Neural cell (in vitro differentiated cells): ENCODE data around the gene TEK. TPM values are rescaled to one million over a fixed set of nuclear protein-coding genes. Genes with fewer than 3 reads are reported as not detected.

Experiments used
- H2AFZ ChIP-seq: fragments of 200-600, 300-800 bp; sonication (generic), shearing (Covaris generic); 2 replicates; pipeline ENCODE4 v1.6.0; 2014; ENCODE audit warnings: low read depth, mild to moderate bottlenecking, antibody characterized with exemption, low read length, moderate library complexity
- H3F3A ChIP-seq: fragments of 200-600 bp; shearing (Covaris generic); 2 replicates; pipeline ENCODE4 v1.6.1; 2016; ENCODE audit warnings: mild to moderate bottlenecking, moderate library complexity, mixed read lengths, antibody characterized with exemption, low read length; ENCODE audit not compliant: insufficient read depth, poor library complexity, severe bottlenecking
- H3K27ac ChIP-seq: fragments of 200-600, 300-800 bp; sonication (generic), shearing (Covaris generic); 2 replicates; pipeline ENCODE4 v1.5.1; 2014; ENCODE audit warnings: mild to moderate bottlenecking, low read length, moderate library complexity
- H3K27me3 ChIP-seq: fragments of 300-800, 200-600 bp; sonication (generic), shearing (Covaris generic); 2 replicates; pipeline ENCODE4 v1.6.0; 2014; ENCODE audit warnings: mild to moderate bottlenecking, low read depth, low read length, moderate library complexity; ENCODE audit not compliant: insufficient read depth
- H3K36me3 ChIP-seq: fragments of 300-800, 200-600 bp; sonication (generic), shearing (Covaris generic); 2 replicates; pipeline ENCODE4 v1.5.1; 2014; ENCODE audit warnings: mild to moderate bottlenecking, antibody characterized with exemption, low read length, moderate library complexity; ENCODE audit not compliant: insufficient read depth
- H3K4me2 ChIP-seq: fragments of 300-800, 200-600 bp; sonication (generic), shearing (Covaris generic); 2 replicates; pipeline ENCODE4 v1.6.0; 2014; ENCODE audit warnings: mild to moderate bottlenecking, low read length
- H3K4me3 ChIP-seq: fragments of 300-800, 200-600 bp; sonication (generic), shearing (Covaris generic); 2 replicates; pipeline ENCODE4 v1.5.1; 2014; ENCODE audit warnings: mild to moderate bottlenecking, low read length, moderate library complexity
- H3K79me2 ChIP-seq: fragments of 200-600 bp; shearing (Covaris generic); replicated peaks from 2 replicates; pipeline ENCODE4 v1.6.0; 2014; ENCODE audit warnings: mild to moderate bottlenecking, low read length, moderate library complexity; ENCODE audit not compliant: insufficient read depth
- H3K9ac ChIP-seq: fragments of 300-800, 200-600 bp; sonication (generic), shearing (Covaris generic); 2 replicates; pipeline ENCODE4 v1.6.1; 2016; ENCODE audit warnings: mild to moderate bottlenecking, low read length, mixed read lengths
- H3K9me2 ChIP-seq: fragments of 200-600 bp; shearing (Covaris generic); 2 replicates; pipeline ENCODE4 v1.6.1; 2016; ENCODE audit warnings: mild to moderate bottlenecking, low read length, mixed read lengths; ENCODE audit not compliant: insufficient read depth
- H3K9me3 ChIP-seq: fragments of 200-600, 300-800 bp; sonication (generic), shearing (Covaris generic); 2 replicates; pipeline ENCODE4 v1.6.1; 2016; ENCODE audit warnings: mild to moderate bottlenecking, mixed run types, low read length, moderate library complexity, mixed read lengths
- H4K20me1 ChIP-seq: fragments of 200-600 bp; shearing (Covaris generic); 2 replicates; pipeline ENCODE4 v1.6.1; 2016; ENCODE audit warnings: mild to moderate bottlenecking, mixed run types; ENCODE audit not compliant: insufficient read depth
- CTCF ChIP-seq: fragments of 450-650 bp; IDR thresholded peaks from 2 replicates; pipeline ENCODE4 v1.5.1; 2014; ENCODE audit warnings: antibody characterized with exemption, mild to moderate bottlenecking, moderate library complexity; ENCODE audit not compliant: poor library complexity, severe bottlenecking
- EP300 ChIP-seq: fragments of 450-650 bp; conservative IDR thresholded peaks from 2 replicates; pipeline ENCODE4 v1.6.1; 2014; ENCODE audit warnings: antibody characterized with exemption, mild to moderate bottlenecking, moderate library complexity; ENCODE audit not compliant: poor library complexity, severe bottlenecking
- EZH2 ChIP-seq: fragments of 200-600, 300-800 bp; shearing (Covaris generic), sonication (generic); IDR thresholded peaks from 2 replicates; pipeline ENCODE4 v1.6.1; 2014; ENCODE audit warnings: antibody characterized with exemption, low read length, borderline replicate concordance, mild to moderate bottlenecking; ENCODE audit not compliant: insufficient read depth, poor library complexity, severe bottlenecking
- MXI1 ChIP-seq: fragments of 450-650 bp; conservative IDR thresholded peaks from 2 replicates; pipeline ENCODE4 v1.6.1; 2014; ENCODE audit warnings: antibody characterized with exemption, mild to moderate bottlenecking; ENCODE audit not compliant: poor library complexity, severe bottlenecking
- POLR2AphosphoS5 ChIP-seq: IDR thresholded peaks from 2 replicates; pipeline ENCODE4 v1.6.1; 2012
- RAD21 ChIP-seq: fragments of 450-650 bp; conservative IDR thresholded peaks from 2 replicates; pipeline ENCODE4 v1.6.1; 2014; ENCODE audit warnings: antibody characterized with exemption, mild to moderate bottlenecking, moderate library complexity
- REST ChIP-seq: IDR thresholded peaks from 2 replicates; pipeline ENCODE4 v1.6.1; 2012; ENCODE audit warnings: borderline replicate concordance
- SMC3 ChIP-seq: fragments of 450-650 bp; conservative IDR thresholded peaks from 2 replicates; pipeline ENCODE4 v1.6.1; 2014; ENCODE audit warnings: antibody characterized with exemption, mild to moderate bottlenecking, moderate library complexity; ENCODE audit not compliant: poor library complexity
- TAF1 ChIP-seq: IDR thresholded peaks from 2 replicates; pipeline ENCODE4 v1.6.1; 2012; ENCODE audit warnings: low read depth
- polyA plus RNA-seq: library from polyadenylated mRNA; depleted of rRNA; stranded (reverse); fragments of >200 nt; gene quantifications from 2 replicates; pipeline ENCODE4 v1.2.3, GENCODE V29; 2014

TEK gene
- polyA plus RNA-seq, 1 donor from 2014 or later = 0.83 TPM

- Histone ChIP-seq H2AFZ (no peak overlapping the region), H3K4me3 (no peak overlapping the region), H3K9me3 (no peaks in the 10 kb centered on the region), H3K36me3 (no peaks in the 10 kb centered on the region), H3K4me2 (no peak overlapping the region), H3K9ac (no peak overlapping the region), H4K20me1 (no peaks in the 10 kb centered on the region), H3F3A (no peaks in the 10 kb centered on the region), H3K9me2 (no peaks in the 10 kb centered on the region), H3K27me3 (no peaks in the 10 kb centered on the region), H3K27ac (no peak overlapping the region), H3K79me2 (no peaks in the 10 kb centered on the region)
- TF ChIP-seq TAF1 (no peak), CTCF (no peak), EZH2 (no peak), RAD21 (no peak), POLR2AphosphoS5 (no peak), MXI1 (no peak), REST (no peak), SMC3 (no peak), EP300 (no peak)
Observed at GRCh38 chr9:27183131-27183530, 74.1 kb downstream of the TEK start.

GRCh38 chr9:27183701-27184100, 74.7 kb downstream of the TEK start:
- H2AFZ ChIP-seq = no peak overlapping the region
- H3K9me2 ChIP-seq = no peaks in the 10 kb centered on the region

More at GRCh38 chr9:27183701-27184100, 74.7 kb downstream of the TEK start:
- Histone ChIP-seq H3F3A (no peaks in the 10 kb centered on the region), H3K36me3 (no peaks in the 10 kb centered on the region), H3K9ac (no peak overlapping the region), H3K27me3 (no peaks in the 10 kb centered on the region), H4K20me1 (no peaks in the 10 kb centered on the region), H3K27ac (no peak overlapping the region), H3K9me3 (no peaks in the 10 kb centered on the region), H3K79me2 (no peaks in the 10 kb centered on the region), H3K4me2 (no peak overlapping the region), H3K4me3 (no peak overlapping the region)
- TF ChIP-seq EZH2 (no peak), EP300 (no peak), SMC3 (no peak), CTCF (no peak)
